ENCODE data around the gene ZNHIT6.
A peak's percentile ranks its signal among the peaks of the same experiment; 100 is the strongest.
"Not testable (repeated sequence)": the region's sequence is repeated elsewhere in the genome, so short reads cannot be mapped to it uniquely, and the experiment has no call there.

Gene ZNHIT6

GRCh38 chr1:85707990-85708828, at the start of gene ZNHIT6:
TSS of gene ZNHIT6 (minus strand) at chr1:85708433. CDS start at chr1:85708284, 149 bp downstream.
- peak; percentile 97 for DNase-seq

DNA sequence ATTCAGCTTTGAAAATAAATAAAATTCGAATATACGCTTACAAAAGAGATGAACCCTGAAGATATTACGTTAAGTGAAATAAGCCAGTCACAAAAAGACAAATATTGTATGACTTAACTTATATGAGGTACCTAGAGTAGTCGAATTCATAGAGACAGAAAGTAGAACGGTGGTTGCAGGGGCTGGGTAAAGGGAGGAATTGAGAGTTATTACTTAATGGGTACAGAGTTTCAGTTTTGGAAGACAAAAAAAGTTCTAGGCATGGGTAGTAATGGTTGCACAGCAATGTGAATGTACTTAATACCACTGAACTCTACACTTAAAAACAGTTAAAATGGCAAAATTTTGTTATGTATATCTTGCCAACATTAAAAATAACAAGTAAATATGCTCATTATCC, 48.6 kb upstream of the ZNHIT6 start:
- DNase-seq = no peak

GRCh38 chr1:85748120-85748519, 39.9 kb upstream of the ZNHIT6 start:
- no peak for DNase-seq

- DNase-seq = no peak
Observed at GRCh38 chr1:85746777-85747176, 38.5 kb upstream of the ZNHIT6 start.

- no peak for DNase-seq
Observed at GRCh38 chr1:85743814-85744213, 35.6 kb upstream of the ZNHIT6 start.

DNA sequence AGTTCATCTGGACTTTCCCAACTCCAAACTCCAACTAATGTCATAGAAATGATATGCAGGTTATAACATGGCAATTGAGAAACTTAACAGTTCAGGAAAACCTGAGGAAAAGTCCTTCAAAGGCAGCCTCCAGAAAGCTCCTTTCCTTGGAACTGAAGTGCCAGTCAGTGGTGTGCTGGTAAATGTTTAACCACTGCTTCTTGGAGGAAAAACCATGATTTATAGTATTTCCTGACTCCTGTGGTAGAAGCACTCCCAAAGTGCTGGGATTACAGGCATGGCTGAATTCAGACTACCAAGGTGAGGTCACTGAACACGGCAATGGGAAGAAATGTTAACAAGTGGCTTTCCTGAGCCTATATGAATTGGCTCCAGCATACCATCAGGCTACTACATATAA, 26.7 kb upstream of the ZNHIT6 start:
- DNase-seq = no peak

GRCh38 chr1:85718678-85719340, 10.6 kb upstream of the ZNHIT6 start:
- no peak for DNase-seq

DNA sequence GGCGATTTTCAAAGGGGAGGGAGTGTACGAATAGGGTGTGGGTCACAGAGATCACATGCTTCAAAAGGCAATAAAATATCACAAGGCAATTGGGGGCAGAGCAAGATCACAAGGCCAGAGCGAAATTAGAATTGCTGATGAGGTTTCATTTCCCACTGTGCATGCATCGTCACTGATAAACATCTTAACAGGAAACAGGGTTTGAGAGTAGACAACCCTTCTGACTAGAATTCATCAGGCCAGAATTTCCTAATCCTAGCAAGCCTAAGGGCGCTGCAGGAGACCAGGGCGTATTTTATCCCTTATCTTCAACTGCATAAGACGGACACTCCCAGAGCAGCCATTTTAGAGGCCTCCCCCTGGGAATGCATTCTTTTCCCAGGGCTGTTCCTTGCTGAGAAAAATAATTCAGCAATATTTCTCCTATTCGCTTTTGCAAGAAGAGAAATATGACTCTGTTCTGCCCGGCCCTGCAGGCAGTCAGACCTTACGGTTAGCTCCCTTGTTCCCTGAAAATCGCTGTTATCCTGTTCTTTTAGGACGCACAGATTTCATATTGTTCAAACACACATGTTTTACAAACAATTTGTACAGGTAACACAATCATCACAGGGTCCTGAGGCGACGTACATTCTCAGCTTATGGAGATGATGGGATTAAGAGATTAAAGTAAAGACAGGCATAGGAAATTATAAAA, 6.3 kb upstream of the ZNHIT6 start:
- DNase-seq = not testable (repeated sequence)

- peak; percentile 77 for DNase-seq
Observed at GRCh38 chr1:85708829-85709227, 595 bp upstream of the ZNHIT6 start.

DNA sequence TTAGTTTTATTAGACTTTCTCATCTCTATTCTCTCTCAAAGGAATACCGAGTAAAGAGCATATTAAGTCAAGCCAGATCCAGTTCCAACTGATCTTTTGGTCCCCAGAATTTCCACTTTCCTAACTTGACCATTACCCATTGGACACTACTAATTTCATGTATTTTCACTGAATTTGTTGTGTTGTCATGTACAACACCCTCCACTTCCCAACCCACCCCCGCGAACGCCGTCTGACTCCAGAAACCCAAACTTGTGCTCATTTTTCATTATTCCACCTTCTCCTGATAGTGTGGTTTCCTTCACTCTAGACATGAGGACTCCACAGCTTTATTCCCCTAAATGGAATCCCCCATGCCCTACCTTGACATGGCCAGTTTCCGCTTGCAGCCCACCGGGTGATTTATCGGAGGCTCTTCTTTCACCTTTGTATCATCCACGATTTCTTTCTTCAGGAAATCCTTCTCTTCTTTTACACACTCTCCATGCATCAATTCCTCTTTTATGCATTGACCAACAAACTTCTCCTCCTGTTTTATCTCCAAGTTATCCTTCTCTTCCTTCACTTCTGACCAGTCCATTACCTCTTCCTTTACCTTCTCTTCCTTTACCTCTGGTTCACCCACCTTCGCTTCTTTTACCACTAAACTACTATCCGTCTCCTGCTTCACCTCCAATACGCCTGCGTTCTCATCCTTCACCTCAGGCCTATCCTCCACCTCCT, 805 bp downstream of the ZNHIT6 start:
- DNase-seq = no peak

DNA sequence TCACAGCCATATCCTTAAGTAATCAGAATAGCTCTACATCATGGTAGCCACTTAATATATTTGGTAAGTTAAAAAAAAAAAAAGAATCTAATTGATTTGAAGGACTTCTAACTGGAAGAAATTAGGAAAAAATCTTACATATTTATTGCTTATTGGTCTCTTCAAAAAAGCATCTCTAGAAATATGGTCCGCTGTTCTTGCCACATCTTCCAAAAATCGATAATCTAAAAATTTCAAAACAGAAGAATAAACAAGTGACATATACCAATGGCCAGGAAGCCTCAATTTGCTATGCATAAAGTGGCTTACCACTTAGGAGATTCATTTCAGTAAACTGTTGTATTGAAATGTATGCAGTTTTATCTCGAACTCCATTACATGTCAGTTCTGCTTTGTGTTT, 2.3 kb downstream of the ZNHIT6 start:
- DNase-seq = no peak

DNA sequence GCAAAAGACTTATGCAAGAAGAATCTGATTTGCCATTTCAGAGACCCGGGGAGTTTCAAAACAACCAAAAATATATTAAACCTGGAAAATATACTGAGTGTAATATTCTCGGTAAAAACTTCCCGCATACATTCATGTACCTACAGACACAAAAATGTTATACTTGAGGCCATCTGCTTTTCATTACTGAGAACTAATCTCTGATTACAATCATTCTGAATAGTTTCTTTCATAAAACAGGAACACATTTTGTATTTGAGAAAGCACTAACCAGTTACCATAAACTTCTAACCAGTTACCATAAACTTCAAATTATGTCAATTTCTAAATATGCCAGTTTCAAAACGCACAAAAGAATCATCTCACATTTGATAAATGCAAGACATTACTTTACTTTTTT, 7.8 kb downstream of the ZNHIT6 start:
- DNase-seq = no peak

- no peak for DNase-seq
Observed at GRCh38 chr1:85697895-85698294, 10.3 kb downstream of the ZNHIT6 start.

GRCh38 chr1:85692730-85693314, 15.4 kb downstream of the ZNHIT6 start:
- no peak for DNase-seq

DNA sequence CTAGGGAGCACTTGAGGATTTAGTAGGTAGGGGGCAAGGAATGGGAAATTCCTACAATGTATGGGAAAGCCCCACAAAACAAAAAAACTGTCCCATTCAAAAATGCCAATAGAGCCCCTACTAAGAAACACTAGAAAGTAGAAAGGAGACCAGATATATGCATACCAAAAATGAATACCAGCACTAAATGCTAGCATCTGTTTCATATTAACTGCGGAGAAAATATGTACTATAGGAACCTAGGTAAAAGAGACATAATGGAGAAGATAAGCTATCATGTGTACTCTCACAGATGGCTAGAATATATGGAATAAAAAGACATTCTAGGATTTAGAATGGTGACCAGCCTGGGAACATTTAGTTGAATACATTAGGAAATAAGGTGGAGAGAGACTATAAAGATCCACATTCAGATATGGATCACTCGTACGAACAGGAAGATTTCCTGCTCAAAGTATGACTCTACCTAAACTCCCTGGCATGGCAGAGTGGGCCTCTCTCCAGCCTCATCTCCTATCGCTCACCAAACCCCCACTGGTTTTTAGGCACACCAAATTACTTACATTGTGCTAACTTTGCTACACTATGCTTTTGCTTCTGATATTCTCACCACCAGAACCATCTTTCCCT, 18.3 kb downstream of the ZNHIT6 start:
- no peak for DNase-seq

DNA sequence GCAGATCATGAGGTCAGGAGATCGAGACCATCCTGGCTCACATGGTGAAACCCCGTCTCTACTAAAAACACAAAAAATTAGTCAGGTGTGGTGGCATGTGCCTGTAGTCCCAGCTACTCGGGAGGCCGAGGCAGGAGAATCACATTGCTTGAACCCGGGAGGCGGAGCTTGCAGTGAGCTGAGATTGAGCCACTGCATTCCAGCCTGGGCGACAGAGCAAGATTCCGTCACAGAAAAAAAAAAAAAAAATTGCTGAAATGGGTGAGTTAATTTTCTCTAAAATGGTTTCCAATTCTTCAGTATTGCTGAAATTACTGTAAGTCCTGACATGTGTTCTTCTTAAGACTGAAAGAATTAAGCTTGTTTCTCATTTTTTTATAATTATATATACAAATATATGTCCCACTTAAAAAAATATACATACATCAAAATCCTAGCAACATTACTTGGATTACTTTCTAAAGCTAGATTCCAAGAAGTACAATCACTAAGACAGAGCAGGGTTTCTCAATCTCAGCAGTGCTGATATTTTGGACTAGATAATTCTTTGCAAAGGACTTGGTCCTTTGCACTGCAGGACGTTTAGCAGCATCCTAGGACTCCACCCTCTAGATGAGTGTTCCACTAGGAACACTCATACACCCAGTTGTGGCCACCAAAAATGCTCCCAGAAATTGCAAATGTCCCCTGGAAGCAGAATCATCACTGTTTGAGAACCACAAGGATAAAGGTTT, 24.8 kb downstream of the ZNHIT6 start:
- DNase-seq = no peak

- DNase-seq = no peak
Observed at GRCh38 chr1:85681087-85681486, 27.1 kb downstream of the ZNHIT6 start.

DNA sequence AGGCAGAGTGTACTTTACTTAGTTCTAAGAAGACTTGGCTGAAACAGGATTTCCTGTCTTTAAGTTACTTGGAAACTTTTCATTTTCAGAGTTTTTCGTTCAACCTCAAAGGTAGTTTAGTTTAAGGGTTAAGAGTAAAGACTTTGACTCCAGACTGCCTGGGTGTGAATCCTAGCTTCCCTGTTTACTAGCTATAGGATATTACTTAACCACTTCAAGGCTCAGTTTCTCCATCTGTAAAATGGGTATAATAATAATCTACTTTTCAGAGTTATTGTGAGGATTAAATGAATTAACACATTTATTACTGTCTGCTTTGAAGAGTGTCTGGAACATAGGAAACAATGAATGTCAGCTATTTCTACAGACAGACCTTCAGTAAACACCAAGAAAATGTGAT, 30.0 kb downstream of the ZNHIT6 start:
- no peak for DNase-seq

DNA sequence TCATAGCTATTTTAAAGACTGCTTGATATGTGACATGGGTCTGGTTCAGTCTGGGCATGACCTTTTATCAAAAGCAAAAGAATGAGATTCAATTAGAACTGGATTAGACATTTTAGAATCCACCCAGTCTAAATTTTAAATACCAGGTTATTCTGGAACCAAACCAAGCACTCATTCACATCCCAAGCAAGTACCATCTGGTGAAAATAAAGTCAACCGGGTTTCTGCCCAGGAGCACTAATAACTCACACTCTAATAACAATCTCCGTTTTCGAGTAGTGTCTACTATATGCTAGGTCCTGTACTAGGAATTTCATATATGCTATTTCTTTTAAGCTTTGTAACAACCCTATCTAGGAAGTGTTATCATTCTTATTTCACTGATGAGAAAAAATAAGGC, 30.6 kb downstream of the ZNHIT6 start:
- DNase-seq = no peak

DNA sequence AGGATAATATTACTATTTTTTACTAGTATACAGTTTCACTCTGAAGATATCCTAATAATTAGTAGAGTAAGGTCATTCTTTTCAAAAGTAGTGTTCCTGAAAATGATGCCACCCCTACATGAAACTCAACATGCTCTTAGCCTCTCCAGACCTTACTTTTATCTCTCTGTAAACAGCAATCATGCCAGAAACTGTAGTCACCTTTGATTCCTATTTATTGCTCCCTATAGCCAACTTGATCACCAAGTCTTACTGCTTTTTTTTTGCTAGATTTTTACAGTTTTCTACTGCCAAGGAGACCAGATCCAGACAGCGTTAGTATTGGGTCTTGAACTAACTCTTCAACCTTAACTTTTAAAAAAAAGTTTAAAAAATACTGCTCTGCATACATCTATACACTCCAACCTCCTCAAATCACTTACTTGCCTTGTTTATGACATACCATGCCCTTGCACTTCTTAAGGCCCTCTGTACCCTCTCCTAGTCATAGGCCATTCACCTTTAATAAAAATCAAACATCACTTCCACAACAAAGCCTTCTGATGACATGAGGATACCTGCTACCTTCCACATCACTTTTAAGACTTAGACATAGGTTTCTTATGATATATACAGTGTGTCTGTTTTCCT, 36.1 kb downstream of the ZNHIT6 start:
- no peak for DNase-seq

DNA sequence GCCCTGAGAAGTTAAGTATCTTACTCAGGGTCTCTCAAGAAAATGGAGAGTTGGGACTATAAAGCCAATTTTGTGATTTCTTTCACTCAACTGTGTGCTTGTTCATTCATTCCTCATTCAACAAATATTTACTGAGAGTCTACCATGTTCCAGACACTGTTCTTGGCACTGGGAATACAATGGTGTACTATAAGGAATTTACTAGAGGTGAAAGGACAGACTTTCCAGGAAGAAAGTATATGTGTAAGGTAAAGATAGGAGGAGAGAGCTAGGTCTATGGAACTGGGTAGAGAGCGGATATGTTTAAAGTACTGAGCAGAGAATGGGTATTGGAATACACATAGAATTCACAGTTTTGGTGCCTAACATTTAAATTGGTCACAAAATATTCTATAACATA, 42.3 kb downstream of the ZNHIT6 start:
- DNase-seq = no peak

All from NCI-H146 (cell line).